Ovary (tissue), 3 donors: Measurements from ENCODE around the gene TPRA1.
A peak's percentile ranks its signal among the peaks of the same experiment; 100 is the strongest.

Source experiments
- EP300 ChIP-seq: sonication (generic); formaldehyde crosslinking; IDR thresholded peaks from one replicate; pipeline ENCODE4 v1.6.1; 2017; ENCODE audit warnings: antibody characterized with exemption
- POLR2A ChIP-seq: fragments of 450-650 bp; IDR thresholded peaks from one replicate; pipeline ENCODE4 v1.6.1; 2017; ENCODE audit warnings: antibody characterized with exemption, mild to moderate bottlenecking, moderate library complexity
- TF ChIP-seq, protein P1 (sequence below), 3 donors: fragments of 450-650 bp in 2 of 3; fragments of 200-600 bp in 1 of 3; IDR thresholded peaks; one replicate each; pipeline versions ENCODE4 v1.5.1 to v1.8.0; 2016 to 2022; ENCODE audit warnings: antibody characterized with exemption in 3 of 3, mild to moderate bottlenecking in 1 of 3
- donor health status: DM: no; HTN: no; CAD: no.

DNA sequence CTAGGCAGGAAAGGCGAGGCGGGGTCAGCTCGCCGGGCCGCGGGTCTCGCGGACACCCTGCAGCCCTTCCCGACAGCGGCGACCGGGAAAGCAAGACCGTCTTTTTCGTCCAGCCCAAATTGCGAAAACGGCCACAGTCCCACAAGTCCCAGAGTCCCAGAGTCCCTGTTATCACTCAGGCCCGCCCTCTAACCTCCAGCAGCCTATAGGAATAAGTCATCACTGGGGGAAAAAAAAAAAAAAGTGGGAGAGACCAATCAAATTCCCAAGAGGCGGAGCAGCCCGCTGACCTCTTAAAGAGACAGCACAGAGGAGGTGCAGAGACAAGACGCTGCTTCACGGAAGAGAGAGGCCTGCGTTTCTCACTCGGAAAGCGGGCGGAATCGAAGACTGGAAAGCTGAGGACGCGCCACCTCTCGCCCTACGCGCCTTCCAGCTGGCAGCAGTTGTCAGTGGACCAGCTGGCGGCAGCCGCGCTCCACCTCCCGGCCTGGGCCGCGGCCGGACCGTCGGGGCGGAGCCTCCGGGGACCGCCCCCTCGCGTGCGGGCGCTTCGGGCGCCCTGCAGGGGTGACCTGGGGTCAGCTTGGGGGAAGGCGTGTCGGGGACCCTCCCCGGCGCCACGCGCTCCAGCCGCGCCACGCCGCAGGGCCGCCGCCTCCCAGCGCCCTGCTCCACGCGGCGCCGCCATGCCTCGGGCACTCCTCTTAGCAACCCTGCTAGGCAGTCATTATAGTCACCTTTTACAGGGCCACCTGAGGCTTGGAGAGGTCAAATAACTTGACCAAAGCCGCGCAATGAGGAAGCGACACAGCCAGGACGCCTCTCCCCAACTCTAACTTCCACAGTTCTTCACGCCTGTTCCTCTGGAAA lies at the start of gene TPRA1:
- TF ChIP-seq, protein P1, sequence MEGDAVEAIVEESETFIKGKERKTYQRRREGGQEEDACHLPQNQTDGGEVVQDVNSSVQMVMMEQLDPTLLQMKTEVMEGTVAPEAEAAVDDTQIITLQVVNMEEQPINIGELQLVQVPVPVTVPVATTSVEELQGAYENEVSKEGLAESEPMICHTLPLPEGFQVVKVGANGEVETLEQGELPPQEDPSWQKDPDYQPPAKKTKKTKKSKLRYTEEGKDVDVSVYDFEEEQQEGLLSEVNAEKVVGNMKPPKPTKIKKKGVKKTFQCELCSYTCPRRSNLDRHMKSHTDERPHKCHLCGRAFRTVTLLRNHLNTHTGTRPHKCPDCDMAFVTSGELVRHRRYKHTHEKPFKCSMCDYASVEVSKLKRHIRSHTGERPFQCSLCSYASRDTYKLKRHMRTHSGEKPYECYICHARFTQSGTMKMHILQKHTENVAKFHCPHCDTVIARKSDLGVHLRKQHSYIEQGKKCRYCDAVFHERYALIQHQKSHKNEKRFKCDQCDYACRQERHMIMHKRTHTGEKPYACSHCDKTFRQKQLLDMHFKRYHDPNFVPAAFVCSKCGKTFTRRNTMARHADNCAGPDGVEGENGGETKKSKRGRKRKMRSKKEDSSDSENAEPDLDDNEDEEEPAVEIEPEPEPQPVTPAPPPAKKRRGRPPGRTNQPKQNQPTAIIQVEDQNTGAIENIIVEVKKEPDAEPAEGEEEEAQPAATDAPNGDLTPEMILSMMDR (IDR thresholded peaks at IDR 0.05) = no peak
- no peak for TF ChIP-seq EP300
- peak; percentile 12 for TF ChIP-seq POLR2A
